ENCODE results near the gene DPP3. TPM values are rescaled to one million over a fixed set of nuclear protein-coding genes. Genes with fewer than 3 reads are reported as not detected.

Gene DPP3
- total and polyA plus RNA-seq, 2 of the 4 experiments (the other 2 are of a cell fraction): 51.8 to 66.3 TPM

GRCh38 chr11:66548041-66548440 is 67.8 kb downstream of the DPP3 start:
- DNase-seq: no peak
- Histone ChIP-seq H3K4me3 (ENCODE audit: insufficient read depth, low read depth, low read length) (no peak overlapping the region), H4K5ac (ENCODE audit: low read depth, low read length) (no peak overlapping the region), H4K91ac (ENCODE audit: insufficient read depth, low read depth, low read length) (no peak overlapping the region), H2AFZ (replicated peaks; ENCODE audit: low read length, poor library complexity) (no peak overlapping the region), H3K9ac (ENCODE audit: low read depth, low read length) (no peak overlapping the region), H3K4ac (ENCODE audit: low read depth, low read length) (no peak overlapping the region), H2BK5ac (ENCODE audit: low read depth, low read length, poor library complexity, severe bottlenecking) (no peak overlapping the region), H2AK5ac (ENCODE audit: low read depth, low read length) (no peak overlapping the region), H2BK20ac (ENCODE audit: low read depth, low read length) (no peak overlapping the region), H3K9me3 (ENCODE audit: control insufficient read depth, insufficient read depth, low read length) (no peaks in the 10 kb centered on the region), H3K27me3 (ENCODE audit: control insufficient read depth, insufficient read depth, low read length) (peaks cover 28% of the 10 kb centered on the region), H2BK15ac (ENCODE audit: low read depth, low read length) (no peak overlapping the region), H4K20me1 (ENCODE audit: insufficient read depth, low read length) (no peaks in the 10 kb centered on the region), H3K23ac (ENCODE audit: low read depth, low read length) (no peak overlapping the region), H2BK120ac (ENCODE audit: low read depth, low read length) (no peak overlapping the region), H3K56ac (ENCODE audit: extremely low read depth, insufficient read depth, low read length) (no peak overlapping the region), H3K4me1 (ENCODE audit: control insufficient read depth, insufficient read depth, low read length) (peaks cover 6% of the 10 kb centered on the region), H3K9me1 (ENCODE audit: insufficient read depth, low read length) (no peaks in the 10 kb centered on the region), H3K18ac (ENCODE audit: low read depth, low read length) (no peak overlapping the region), H2AK9ac (replicated peaks; ENCODE audit: low read depth, low read length, poor library complexity) (no peak overlapping the region), H3K79me1 (ENCODE audit: low read depth in 1 of 2, low read length in 2 of 2) (peaks cover 3 to 19% of the 10 kb centered on the region in 2 experiments; a peak in 2 of 4 replicates), H3K27ac (ENCODE audit: insufficient read depth, low read length) (no peak overlapping the region), H3K14ac (replicated peaks; ENCODE audit: low read depth, low read length) (no peak overlapping the region), H4K8ac (ENCODE audit: low read depth in 2 of 2, low read length in 2 of 2) (no peak overlapping the region), H3K36me3 (ENCODE audit: control insufficient read depth, insufficient read depth, low read length) (no peaks in the 10 kb centered on the region; the same call in 1 of the 2 replicates), H3K4me2 (ENCODE audit: low read depth, low read length) (no peak overlapping the region)
- ATAC-seq (ENCODE audit: low read depth): no peak
- dilution Hi-C loops (cut with HindIII; ENCODE audit: low sequenced_read_pairs, unreplicated experiment): no loop called here
- POLR2A ChIA-PET (ENCODE audit: unreplicated experiment): no interaction called here
- in situ Hi-C loops (cut with MboI; ENCODE audit: low sequenced_read_pairs): no loop called here
- no peak for TF ChIP-seq BHLHE40 (IDR thresholded peaks at IDR 0.05; ENCODE audit: low read depth, low read length)
- TF ChIP-seq CTCF (conservative IDR thresholded peaks at IDR 0.05; ENCODE audit: low read depth, low read length): no peak
- TF ChIP-seq, protein P1, sequence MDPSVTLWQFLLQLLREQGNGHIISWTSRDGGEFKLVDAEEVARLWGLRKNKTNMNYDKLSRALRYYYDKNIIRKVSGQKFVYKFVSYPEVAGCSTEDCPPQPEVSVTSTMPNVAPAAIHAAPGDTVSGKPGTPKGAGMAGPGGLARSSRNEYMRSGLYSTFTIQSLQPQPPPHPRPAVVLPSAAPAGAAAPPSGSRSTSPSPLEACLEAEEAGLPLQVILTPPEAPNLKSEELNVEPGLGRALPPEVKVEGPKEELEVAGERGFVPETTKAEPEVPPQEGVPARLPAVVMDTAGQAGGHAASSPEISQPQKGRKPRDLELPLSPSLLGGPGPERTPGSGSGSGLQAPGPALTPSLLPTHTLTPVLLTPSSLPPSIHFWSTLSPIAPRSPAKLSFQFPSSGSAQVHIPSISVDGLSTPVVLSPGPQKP (IDR thresholded peaks at IDR 0.05; ENCODE audit: borderline replicate concordance, low read depth, low read length): no peak
- TF ChIP-seq RCOR1 (IDR thresholded peaks at IDR 0.05; ENCODE audit: insufficient replicate concordance, low read length): no peak
- no peak for TF ChIP-seq RFX5 (IDR thresholded peaks at IDR 0.05; ENCODE audit: low read depth, low read length)
- no peak for TF ChIP-seq CHD1 (IDR thresholded peaks at IDR 0.05; ENCODE audit: low read depth, low read length)
- no peak for TF ChIP-seq USF2 (IDR thresholded peaks at IDR 0.05; ENCODE audit: low read depth, low read length)
- no TSS peak for BruUV-seq (replicated peaks)
- intact Hi-C loops (cut with micrococcal nuclease): no loop called here
- CTCF ChIA-PET: no interaction called here
- 36% methylated on average over 7 of the region's 11 CpGs; no CpG with 5 or more reads in 1 of the 2 experiments for WGBS, 2 experiments (ENCODE audit: extremely low coverage in 2 of 2, insufficient read length in 1 of 2)

Data from IMR-90 (cell line).